Measurements from ENCODE around the gene PTER.

Gene PTER

DNA sequence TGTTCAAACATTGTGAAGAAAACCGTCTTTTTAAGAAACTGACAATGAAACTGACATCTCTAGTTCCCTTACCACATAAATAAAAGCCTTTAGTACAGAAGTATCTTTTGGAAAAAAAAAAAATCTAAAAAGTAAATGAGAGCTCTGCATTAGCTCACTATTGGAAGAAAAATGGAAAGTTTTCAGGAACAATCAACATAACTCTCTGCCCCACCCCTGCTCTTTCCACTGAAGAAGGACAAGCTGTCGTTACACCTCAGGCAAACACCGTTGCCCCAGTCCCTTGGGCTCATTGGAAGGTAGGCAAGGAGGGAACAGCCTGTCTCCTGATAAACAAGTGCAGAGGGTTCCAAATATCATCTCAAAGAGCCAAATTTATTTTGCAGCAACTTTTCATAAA is 107.3 kb downstream of the PTER start:
- no peak for DNase-seq (ENCODE audit: low read depth)

DNA sequence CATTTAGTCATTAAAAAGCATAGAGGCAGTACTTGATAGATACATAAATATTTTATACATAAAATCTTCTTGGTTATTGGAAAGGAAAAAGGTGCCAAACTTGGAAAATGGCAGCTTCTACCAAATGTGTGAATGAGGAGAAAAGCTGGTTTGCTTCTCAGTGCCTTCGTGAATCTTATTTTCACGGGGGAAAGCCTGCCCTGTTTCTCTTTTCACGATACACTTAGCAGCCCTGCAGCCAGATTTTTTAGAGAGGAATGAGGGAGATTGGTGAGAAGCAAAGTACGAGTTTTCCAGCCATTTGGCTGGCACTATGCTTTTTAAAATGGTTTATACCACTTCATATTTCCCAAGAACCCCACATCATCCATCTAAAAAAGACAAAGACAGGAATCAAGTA is 107.8 kb downstream of the PTER start:
- no peak for DNase-seq (ENCODE audit: low read depth)

DNA sequence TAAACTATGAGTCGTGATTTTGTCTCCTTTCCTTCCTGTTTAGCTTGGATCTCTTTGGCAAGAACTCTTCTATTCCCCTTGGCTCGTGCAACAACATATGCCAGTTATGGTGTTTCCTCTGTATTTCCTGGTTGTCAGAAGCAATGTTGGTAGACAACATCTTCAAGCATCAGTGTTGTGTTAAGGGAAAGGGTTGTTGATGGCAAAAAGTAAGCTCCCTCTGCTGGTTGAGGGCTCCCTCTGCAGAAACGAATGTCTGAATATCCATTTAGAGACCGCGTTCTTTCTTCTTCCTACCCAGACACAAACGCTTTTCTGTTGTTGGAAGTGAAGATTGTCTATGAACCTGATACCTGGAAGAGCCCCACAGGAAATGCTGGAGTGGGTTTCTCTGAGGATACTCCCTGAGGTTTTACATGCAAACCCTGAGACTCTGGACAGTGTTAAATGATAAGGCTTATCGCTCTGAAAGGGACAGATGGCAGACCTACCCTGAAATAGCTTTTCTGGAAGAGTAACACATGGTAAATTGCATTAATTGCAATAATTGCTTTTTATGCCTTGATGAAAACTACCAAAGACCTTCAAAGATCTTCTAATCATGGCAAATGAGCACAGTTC is 108.4 kb downstream of the PTER start:
- no peak for DNase-seq (ENCODE audit: low read depth)

DNA sequence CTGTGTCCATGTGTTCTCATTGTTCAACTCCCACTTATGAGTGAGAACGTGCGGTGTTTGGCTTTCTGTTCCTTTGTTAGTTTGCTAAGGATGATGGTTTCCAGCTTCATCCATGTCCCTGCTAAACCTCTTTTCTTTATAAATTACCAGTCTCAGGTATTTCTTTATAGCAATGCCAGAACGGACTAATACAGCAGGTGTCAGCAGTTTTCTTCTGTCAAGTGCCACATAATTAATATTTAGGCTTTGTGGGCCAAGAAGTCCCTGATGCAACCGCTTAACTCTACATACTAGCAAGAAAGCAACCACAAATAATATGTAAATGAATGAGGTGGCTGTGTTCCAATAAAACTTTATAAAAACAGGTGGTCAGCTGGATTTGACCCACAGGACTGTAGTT is 111.2 kb downstream of the PTER start:
- DNase-seq (ENCODE audit: low read depth), result no peak

DNA sequence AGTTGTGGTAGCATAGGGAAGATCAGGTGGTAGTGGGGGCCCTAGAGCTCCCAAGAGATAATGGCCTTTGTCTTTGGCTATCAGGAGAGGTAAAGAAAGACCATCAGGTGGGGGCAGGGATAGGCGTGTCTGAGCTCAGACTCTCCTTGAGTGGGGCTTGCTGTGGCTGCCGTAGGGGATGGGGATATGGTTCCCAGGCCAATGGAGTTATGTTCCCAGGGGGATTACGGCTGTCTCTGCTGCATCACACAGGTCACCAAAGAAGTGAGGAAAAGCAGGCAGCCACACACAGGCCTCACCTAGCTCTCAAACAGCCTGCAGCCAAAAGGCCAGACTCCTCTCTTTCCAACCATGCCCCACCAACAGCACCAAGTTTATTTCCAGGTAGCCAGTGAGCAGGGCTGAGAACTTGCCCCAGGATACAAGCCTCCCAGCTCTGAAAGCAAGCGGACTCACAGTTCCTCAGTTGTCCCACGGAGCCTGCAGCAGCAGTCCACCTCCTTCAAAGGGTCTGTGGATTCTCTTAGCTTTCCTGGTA is 122.5 kb downstream of the PTER start:
- DNase-seq (ENCODE audit: low read depth), result no peak

DNA sequence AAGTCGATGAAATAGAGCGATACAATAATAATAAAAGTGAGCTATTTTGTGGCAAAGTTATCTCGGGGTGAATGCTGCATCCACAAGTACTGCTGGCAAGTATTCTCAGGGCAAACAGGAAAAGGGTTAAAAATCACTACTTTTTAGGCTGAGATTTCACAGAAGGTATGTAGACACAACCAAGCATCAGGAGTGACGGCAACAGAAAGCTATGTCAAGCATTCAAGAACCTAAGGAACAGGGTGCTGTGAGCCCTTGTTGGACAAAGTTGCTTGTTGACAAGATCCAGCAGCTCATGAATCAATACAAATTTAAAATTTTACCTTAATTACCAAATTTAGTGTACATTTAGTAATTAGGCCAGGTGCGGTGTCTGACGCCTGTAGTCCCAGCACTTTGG is 126.1 kb downstream of the PTER start:
- DNase-seq (ENCODE audit: low read depth), result no peak
